C1 segment of cervical spinal cord (tissue), 14 donors: ENCODE results near the gene TFB1M.
"Not testable (repeated sequence)": the region's sequence is repeated elsewhere in the genome, so short reads cannot be mapped to it uniquely, and the experiment has no call there.

ENCODE experiments used
- DNase-seq, 14 donors: peaks; one replicate each; lab custom pipeline; 2025; lab: John Stamatoyannopoulos, UW

The TFB1M gene

DNA sequence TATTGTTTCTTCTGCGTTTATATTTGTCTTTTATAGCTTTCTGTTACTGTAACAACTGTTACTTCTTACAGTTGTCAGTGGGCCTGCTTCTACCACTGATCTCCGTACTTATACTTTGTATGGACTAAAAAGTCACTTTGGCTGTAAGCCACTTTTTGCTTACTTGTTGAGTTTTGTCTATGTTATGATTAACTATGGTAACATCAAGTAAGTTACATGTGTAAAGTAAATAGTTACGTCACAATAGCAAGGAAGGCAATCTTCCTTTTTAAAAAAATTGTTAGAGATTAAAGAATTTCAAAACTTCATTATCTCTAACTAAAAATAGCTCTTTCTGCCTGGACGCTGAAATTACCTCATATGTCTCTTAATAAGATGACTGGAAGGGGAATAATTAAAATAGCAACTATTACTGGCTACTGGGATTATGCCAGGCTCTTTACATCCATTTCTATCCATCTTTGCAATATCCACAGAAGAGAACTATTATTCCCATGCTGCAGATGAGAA lies 10.9 kb downstream of the TFB1M start:
- no peak for DNase-seq

- DNase-seq = no peak
Observed at GRCh38 chr6:155301867-155302266, 12.4 kb downstream of the TFB1M start.

DNA sequence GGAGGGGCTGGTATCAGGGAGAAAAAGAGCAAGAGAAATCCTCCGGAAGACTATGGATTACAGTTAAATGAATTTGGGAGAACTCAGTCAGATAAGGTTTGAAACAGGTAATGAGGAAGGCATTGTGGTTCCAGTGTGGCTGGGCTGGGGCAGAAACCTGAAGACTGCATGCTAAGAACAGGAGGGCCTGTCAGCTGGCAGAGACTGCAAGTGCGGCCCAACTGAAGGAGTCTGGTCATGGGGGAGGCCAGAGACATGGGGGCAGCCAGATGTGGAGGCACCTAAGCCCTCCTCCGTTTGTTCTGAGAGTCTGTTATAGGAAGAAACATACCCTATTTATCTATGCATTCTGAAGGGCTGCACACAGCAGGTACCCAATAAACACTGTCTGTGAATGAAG lies 16.6 kb downstream of the TFB1M start:
- no peak for DNase-seq

DNA sequence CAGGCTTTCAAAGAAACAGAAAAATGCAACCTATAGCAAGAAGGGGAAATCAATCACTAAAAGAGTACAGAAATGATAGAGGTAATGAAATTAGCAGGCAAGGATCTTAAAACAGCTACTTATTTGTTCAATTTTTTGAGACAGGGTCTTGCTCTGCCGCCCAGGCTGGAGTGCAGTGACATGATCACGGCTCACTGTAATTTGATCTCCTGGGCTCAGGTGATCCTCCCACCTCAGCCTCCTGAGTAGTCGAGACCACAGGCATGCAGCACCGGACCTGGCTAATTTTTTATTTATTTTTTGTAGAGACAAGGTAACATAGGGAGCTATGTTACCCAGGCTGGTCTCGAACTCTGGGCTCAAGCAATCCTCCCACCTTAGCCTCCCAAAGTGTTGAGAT lies 21.6 kb downstream of the TFB1M start:
- DNase-seq = no peak

GRCh38 chr6:155291291-155291690 lies 23.0 kb downstream of the TFB1M start:
- DNase-seq = no peak

GRCh38 chr6:155290491-155290890 lies 23.8 kb downstream of the TFB1M start:
- no peak for DNase-seq

GRCh38 chr6:155287762-155288161 lies 26.5 kb downstream of the TFB1M start:
- no peak for DNase-seq

GRCh38 chr6:155284775-155285174 lies 29.5 kb downstream of the TFB1M start:
- no peak for DNase-seq

DNA sequence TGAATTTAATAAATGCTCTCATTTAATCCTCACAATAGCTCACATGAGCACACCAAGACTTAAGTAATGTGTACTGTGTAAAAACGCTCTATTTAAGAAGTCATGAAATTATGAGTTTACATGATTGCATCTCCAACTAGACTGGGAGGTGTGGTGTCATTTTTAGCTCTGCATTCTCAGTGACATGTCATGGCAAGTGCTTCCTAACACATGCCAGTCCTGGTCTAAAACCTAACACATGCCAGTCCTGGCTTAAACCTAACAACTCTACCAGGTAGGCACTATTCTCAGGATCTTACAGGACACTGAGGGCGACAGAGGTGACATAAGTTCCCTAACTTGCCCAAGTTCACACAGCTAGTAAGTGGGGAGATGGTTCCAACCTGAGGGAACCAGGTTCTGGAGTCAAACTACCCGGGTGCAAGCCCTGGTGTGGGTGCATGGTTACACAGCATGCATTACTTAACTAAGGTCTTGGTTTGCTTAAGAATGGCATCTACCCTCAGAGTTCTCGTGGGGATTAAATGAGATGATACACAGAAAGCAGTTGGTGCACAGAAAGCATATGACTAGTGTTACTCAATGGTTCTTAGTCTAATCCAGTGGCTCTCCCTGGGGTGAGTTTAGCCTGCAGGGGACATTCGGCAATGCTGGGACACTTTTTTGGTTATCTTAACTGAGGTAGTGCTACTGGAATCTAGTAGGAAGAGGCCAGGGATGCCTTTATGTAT lies 35.8 kb downstream of the TFB1M start:
- no peak for DNase-seq

DNA sequence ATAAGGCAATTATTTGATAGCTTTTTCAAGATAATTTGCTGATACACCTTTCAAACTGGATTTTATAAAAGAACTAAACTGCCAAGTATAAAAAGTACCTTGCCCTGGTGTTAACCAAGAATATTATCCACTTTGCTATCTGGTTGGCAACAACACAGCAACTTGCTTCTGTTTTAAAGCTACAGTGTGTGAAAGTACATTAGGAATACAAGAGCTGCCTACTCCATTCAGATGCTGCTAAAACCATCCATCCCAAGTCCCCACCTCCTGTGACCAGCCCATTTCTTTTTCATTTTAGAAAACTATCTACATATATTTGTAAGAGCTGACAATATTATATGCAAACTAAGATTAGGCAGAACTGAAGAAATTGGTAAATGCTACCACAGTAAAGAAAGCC lies 37.6 kb downstream of the TFB1M start:
- no peak for DNase-seq

DNA sequence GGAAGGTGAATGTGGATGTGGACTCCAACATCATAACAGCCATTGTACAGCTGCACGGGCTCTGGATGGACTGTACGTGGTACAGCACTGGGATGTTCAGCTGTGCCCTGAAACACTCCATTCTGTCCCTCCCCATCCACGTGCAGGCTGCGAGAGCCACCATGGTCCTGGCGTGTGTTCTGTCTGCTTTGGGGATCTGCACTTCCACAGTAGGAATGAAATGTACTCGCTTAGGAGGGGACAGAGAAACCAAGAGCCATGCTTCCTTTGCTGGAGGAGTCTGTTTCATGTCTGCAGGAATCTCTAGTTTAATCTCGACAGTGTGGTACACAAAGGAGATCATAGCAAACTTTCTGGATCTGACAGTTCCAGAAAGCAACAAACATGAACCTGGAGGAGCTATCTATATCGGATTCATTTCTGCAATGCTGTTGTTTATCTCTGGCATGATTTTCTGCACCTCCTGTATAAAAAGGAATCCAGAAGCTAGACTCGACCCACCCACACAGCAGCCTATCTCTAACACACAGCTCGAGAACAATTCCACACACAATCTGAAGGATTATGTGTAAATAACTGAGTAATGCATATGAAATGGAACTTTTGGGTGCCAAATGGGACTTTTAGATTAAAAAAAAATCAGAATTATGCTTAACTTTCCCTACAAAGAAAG lies 38.3 kb downstream of the TFB1M start:
- DNase-seq = peak in 5 of 14 donors; percentile 21 to 70 (median 40)

DNA sequence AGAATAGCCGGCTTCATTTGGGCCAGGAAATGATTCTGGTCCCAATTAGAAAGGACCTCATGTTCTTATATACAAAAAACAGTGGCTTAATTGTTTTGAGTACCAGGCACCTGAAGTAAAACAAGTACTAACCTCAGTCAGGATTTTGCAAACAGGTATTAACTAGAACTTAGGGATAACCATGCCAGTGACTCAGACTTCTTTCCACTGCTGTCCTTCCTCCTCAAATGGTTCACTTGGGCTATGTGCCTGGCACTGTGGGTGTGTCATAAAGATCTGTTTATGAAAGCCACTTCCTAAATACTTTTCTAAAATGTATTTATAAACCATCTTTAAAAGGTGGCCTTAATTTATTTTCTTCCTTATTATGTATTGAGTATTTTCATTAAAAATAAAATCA lies 39.8 kb downstream of the TFB1M start:
- DNase-seq = no peak

DNA sequence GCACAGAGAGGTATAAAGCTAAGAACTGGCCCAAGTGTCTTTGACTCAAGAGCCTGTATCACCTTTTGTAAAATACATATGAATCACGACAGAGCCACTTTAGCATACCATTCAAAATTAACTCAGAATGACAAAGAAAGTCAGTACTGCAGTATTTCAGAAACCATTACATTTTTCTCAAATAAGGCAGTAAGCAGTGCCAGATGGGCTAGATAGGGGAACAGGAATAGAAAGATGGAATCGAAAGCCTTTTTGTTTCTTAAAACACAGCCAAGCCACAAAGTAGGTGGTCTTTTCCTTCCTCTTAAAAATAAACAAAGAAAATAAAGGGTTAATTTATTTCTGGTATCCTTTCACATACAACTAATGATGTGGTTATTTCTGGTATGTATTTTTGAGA lies 40.2 kb downstream of the TFB1M start:
- DNase-seq = no peak

DNA sequence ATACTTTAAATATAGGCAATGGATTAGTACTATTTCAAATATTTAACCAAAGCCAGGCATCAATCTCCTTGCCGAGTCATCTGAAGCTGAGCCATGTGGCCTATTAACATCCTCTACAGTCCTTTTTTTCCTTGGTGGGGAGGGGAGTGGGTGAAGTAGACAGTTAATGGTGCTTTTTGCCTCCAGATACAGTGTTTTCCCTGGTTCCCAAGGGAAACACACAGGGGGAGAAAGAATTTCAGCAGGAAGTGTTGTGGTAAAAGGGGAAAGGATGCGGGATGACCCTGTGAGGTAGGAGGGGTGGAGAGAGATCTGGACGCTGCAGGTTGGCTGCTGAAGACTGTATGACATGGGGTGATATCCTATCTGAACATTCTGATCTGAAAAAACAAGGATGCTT lies 40.9 kb downstream of the TFB1M start:
- peak in 2 of 14 donors; percentile 21 to 30 for DNase-seq

DNA sequence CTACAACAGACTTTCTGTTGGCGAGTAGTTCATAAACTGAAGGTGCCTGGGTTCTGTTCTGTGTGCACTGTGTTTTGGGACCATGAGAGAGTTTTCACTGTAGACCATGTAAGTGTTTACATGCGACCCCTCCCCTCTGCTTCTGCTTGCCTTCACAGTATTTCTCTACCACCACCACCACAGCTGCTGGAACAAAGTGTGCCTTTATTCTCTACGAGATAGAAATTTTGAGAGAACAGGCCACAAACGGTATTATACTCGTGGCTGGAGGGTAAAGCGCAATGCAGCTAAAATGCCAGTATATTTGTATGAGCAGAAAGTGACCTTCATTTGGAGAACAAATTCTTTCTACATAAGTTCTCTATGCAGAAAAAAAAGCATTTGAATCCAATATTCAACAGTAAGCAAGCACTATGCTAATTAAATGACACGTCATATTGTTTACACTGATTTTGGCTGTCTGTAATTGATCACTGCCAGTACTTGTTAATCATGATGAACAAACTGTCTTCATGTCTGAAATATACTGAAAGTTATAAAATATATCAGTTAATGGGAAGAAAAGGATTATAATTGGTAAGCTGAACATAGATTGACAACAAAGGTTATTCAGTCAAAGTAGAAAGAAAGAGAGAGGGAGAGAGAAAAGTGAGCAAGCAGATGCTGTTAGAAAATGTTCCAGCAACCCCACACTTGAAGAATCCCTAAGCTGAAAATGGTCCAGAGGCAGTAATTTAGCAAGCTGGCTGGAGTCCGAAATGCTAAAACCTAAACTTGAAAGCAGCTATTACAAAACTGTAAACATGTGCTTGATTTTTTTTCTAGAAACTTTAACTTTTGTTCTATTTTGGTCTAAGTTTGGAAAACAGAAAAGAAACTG lies 41.7 kb downstream of the TFB1M start:
- DNase-seq = peak in 3 of 14 donors; percentile 6 to 36 (median 18)

- DNase-seq = no peak
Observed at GRCh38 chr6:155271145-155271544, 43.1 kb downstream of the TFB1M start.

- peak in 3 of 14 donors; percentile 17 to 25 (median 20) for DNase-seq
Observed at GRCh38 chr6:155270561-155271091, 43.7 kb downstream of the TFB1M start.

GRCh38 chr6:155269765-155270164 lies 44.5 kb downstream of the TFB1M start:
- DNase-seq = no peak

DNA sequence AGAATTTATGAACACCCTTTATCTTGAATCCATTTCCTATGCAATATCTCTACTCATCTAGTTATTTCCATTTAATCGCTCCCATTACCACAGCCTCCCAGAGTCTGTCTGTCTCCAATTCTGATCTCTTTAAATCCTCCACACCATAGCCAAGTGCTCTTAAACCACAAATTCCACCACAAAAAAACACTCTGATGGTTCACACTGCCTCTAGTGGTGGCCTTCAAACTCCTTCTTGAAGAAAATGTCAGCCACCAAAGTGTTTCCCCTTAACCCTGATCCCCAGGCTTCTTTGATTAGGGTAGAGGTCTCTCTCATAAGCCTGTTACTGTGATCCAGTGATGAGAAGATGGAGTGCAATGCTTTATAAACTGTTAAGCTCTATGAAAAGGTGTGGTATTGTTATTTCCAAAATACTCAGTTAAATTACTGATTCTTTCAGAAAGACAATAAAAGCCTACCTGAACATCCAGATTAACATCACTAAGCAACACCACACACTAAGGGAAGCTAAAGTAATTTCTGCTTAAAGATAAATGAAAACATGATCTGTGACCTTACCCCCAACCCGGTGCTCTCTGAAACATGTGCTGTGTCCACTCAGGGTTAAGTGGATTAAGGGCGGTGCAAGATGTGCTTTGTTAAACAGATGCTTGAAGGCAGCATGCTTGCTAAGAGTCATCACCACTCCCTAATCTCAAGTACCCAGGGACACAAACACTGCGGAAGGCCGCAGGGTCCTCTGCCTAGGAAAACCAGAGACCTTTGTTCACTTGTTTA lies 46.0 kb downstream of the TFB1M start:
- DNase-seq = not testable (repeated sequence)

- no peak for DNase-seq
Observed at GRCh38 chr6:155267411-155267810, 46.9 kb downstream of the TFB1M start.
